Mesothelial cell of epicardium (in vitro differentiated cells): ENCODE results near the gene OGA. TPM values are rescaled to one million over a fixed set of nuclear protein-coding genes. Genes with fewer than 3 reads are reported as not detected.
A peak's percentile ranks its signal among the peaks of the same experiment; 100 is the strongest.
"Not testable (repeated sequence)": the region's sequence is repeated elsewhere in the genome, so short reads cannot be mapped to it uniquely, and the experiment has no call there.

Experiments used
- DNase-seq, 2 experiments: peaks; one replicate each; pipeline ENCODE4 v3.0.0; 2021; ENCODE audit warnings: low spot score in 2 of 2; ENCODE audit not compliant: unreplicated experiment in 2 of 2
- H3K27ac Mint-ChIP-seq: 2 replicates; pipeline ENCODE4 v1.8.0; 2021; ENCODE audit warnings: mixed read lengths
- H3K27me3 Mint-ChIP-seq: 2 replicates; pipeline ENCODE4 v1.8.0; 2021; ENCODE audit warnings: low read depth, mixed read lengths
- H3K36me3 Mint-ChIP-seq: 2 replicates; pipeline ENCODE4 v1.8.0; 2021; ENCODE audit warnings: mixed read lengths
- H3K4me1 Mint-ChIP-seq: 2 replicates; pipeline ENCODE4 v1.8.0; 2021; ENCODE audit warnings: mixed read lengths
- H3K4me3 Mint-ChIP-seq: 2 replicates; pipeline ENCODE4 v1.8.0; 2021; ENCODE audit warnings: mild to moderate bottlenecking, moderate library complexity, mixed read lengths
- H3K9me3 Mint-ChIP-seq: 2 replicates; pipeline ENCODE4 v1.8.0; 2021; ENCODE audit warnings: mixed read lengths
- total RNA-seq: library from RNA; stranded (reverse); gene quantifications from 3 replicates; pipeline ENCODE4 v1.2.1, GENCODE V29; 2021
- TF ChIP-seq, protein P1 (sequence below): fragments of 200-600 bp; sonication (generic); IDR thresholded peaks from one replicate; pipeline ENCODE4 v1.5.0; 2021; ENCODE audit warnings: antibody characterized with exemption; ENCODE audit not compliant: unreplicated experiment

The OGA gene
- total RNA-seq, 1 donor from 2014 or later: 168 TPM

DNA sequence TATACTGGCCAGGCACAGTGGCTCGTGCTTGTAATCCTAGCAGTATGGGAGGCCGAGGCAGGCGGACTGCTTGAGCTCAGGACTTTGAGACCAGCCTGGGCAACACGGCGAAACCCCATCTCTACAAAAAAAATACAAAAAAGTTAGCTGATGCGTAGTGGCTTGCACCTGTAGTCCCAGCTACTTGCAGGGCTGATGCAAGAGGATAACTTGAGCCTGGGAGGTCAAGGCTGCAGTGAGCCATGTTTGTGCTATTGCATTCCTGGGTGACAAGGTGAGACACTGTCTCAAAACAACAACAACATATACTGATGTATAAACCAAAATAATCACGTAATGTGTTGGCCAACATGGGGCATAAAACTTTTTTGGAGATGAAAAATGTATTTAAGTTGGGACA, 28.6 kb downstream of the OGA start:
- Mint-ChIP-seq H3K36me3 (peaks cover 34% of the 10 kb centered on the region), H3K27ac (no peak overlapping the region), H3K27me3 (no peaks in the 10 kb centered on the region), H3K4me1 (no peaks in the 10 kb centered on the region), H3K4me3 (no peak overlapping the region), H3K9me3 (no peaks in the 10 kb centered on the region)
- TF ChIP-seq, protein P1, sequence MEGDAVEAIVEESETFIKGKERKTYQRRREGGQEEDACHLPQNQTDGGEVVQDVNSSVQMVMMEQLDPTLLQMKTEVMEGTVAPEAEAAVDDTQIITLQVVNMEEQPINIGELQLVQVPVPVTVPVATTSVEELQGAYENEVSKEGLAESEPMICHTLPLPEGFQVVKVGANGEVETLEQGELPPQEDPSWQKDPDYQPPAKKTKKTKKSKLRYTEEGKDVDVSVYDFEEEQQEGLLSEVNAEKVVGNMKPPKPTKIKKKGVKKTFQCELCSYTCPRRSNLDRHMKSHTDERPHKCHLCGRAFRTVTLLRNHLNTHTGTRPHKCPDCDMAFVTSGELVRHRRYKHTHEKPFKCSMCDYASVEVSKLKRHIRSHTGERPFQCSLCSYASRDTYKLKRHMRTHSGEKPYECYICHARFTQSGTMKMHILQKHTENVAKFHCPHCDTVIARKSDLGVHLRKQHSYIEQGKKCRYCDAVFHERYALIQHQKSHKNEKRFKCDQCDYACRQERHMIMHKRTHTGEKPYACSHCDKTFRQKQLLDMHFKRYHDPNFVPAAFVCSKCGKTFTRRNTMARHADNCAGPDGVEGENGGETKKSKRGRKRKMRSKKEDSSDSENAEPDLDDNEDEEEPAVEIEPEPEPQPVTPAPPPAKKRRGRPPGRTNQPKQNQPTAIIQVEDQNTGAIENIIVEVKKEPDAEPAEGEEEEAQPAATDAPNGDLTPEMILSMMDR: no peak
- DNase-seq: no peak

- peaks cover 30% of the 10 kb centered on the region for H3K36me3 Mint-ChIP-seq
- DNase-seq, H3K27me3 Mint-ChIP-seq, H3K9me3 Mint-ChIP-seq, H3K4me1 Mint-ChIP-seq, H3K27ac Mint-ChIP-seq, H3K4me3 Mint-ChIP-seq: not testable (repeated sequence)
Observed at GRCh38 chr10:101789231-101789630, 29.0 kb downstream of the OGA start.

DNA sequence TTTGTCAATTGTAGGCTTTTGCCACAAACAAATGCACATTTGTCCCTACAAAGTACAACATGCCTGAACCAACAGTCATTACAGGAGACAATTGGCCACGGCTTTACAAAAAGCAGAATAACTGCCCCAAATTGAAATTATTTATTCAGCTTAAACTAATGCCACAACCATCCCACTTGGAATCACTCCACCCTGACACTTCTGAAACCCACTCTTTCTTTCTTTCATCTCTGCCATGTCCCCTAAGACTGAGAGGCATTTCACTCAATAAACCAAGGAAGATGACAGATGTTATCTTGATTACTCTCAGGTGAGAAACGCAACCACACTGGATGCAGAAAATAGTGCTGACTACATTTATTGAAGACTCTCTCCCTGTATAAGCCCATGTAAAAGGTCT, 32.4 kb downstream of the OGA start:
- Mint-ChIP-seq H3K4me1 (peaks cover 28% of the 10 kb centered on the region), H3K27ac (no peak overlapping the region), H3K27me3 (peaks cover 3% of the 10 kb centered on the region), H3K36me3 (peaks cover 22% of the 10 kb centered on the region), H3K4me3 (no peak overlapping the region), H3K9me3 (no peaks in the 10 kb centered on the region)
- DNase-seq: no peak
- TF ChIP-seq, protein P1: no peak

GRCh38 chr10:101784558-101784957, 33.7 kb downstream of the OGA start:
- H3K4me3 Mint-ChIP-seq: peak overlapping the region; percentile 100
- TF ChIP-seq, protein P1: no peak
- peak overlapping the region; percentile 17 for H3K27ac Mint-ChIP-seq
- peaks cover 14% of the 10 kb centered on the region for H3K27me3 Mint-ChIP-seq
- peaks cover 19% of the 10 kb centered on the region for H3K36me3 Mint-ChIP-seq
- H3K4me1 Mint-ChIP-seq: peaks cover 30% of the 10 kb centered on the region
- no peak for DNase-seq
- H3K9me3 Mint-ChIP-seq: no peaks in the 10 kb centered on the region

DNA sequence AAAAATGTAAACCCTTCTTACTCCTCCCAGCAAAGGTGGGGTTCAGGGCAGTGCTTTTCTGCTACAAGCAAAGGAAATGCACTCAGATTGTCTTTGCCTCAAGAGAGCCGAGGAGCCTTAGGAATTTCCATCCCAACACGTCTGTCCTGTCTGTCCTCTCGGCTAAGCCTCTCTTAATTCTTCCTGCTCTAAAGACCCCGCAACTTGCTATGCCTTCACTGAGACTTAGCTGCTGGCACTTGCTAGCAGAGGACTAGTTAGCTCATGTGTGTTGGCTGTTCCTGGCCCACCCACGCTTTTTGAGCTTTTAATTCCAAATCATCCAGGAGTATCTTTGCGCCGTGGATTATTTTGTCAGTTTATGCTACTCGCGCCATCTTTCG, 34.5 kb downstream of the OGA start:
- peaks cover 37% of the 10 kb centered on the region for H3K4me1 Mint-ChIP-seq
- TF ChIP-seq, protein P1: no peak

GRCh38 chr10:101782811-101783735, 35.2 kb downstream of the OGA start, which contains the start of gene NPM3:
NPM3 (minus strand) TSS chr10:101783446; CDS start chr10:101783390, 56 bp downstream.
- H3K36me3 Mint-ChIP-seq: peaks cover 17% of the 10 kb centered on the region
- H3K9me3 Mint-ChIP-seq: no peaks in the 10 kb centered on the region
- peaks cover 40% of the 10 kb centered on the region for H3K4me1 Mint-ChIP-seq
- H3K4me3 Mint-ChIP-seq: peak within 1 kb of the TSS; percentile 100
- peak; percentile 82 to 84 for DNase-seq
- TF ChIP-seq, protein P1: no peak
- H3K27ac Mint-ChIP-seq: peak within 1 kb of the TSS; percentile 97
- H3K27me3 Mint-ChIP-seq: peaks cover 29% of the 10 kb centered on the region

More for the DNA sequence above, 34.5 kb downstream of the OGA start:
- Mint-ChIP-seq H3K4me3 (peak overlapping the region; percentile 100), H3K27me3 (peaks cover 22% of the 10 kb centered on the region), H3K9me3 (no peaks in the 10 kb centered on the region), H3K27ac (peak overlapping the region; percentile 97), H3K36me3 (peaks cover 17% of the 10 kb centered on the region)
- no peak for DNase-seq
